Measurements from ENCODE around the gene SLAMF1. TPM values are rescaled to one million over a fixed set of nuclear protein-coding genes. Genes with fewer than 3 reads are reported as not detected.

Gene SLAMF1
- total RNA-seq, 2 donors from 2014 or later: not detected

DNA sequence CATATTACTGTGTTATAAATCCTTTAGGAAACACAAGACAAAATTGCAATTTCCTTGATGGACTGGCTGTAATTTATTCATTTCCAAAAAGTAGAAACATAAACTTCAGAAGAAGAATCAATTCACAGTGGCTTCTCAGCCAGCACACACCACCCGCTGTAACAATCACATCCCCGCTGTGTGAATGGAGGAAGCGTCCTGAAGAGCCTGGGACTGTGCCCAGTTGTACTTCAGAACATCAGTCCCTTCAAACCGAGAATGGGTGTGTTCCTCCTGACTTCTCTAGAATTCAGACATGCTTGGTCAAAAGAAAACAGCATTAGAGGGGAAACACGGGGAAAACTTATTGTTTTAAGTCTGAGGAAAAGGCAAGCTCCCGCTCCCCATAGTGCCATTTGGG is 38.8 kb downstream of the SLAMF1 start:
- no peaks in the 10 kb centered on the region for H3K27me3 ChIP-seq
- ATAC-seq (no peak), DNase-seq (no peak)
- no peak overlapping the region for H3K27ac ChIP-seq
- no peaks in the 10 kb centered on the region for H3K4me1 ChIP-seq
- TF ChIP-seq, protein P1, sequence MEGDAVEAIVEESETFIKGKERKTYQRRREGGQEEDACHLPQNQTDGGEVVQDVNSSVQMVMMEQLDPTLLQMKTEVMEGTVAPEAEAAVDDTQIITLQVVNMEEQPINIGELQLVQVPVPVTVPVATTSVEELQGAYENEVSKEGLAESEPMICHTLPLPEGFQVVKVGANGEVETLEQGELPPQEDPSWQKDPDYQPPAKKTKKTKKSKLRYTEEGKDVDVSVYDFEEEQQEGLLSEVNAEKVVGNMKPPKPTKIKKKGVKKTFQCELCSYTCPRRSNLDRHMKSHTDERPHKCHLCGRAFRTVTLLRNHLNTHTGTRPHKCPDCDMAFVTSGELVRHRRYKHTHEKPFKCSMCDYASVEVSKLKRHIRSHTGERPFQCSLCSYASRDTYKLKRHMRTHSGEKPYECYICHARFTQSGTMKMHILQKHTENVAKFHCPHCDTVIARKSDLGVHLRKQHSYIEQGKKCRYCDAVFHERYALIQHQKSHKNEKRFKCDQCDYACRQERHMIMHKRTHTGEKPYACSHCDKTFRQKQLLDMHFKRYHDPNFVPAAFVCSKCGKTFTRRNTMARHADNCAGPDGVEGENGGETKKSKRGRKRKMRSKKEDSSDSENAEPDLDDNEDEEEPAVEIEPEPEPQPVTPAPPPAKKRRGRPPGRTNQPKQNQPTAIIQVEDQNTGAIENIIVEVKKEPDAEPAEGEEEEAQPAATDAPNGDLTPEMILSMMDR (IDR thresholded peaks at IDR 0.05): no peak
- TF ChIP-seq POLR2A (IDR thresholded peaks at IDR 0.05): no peak
- WGBS, 2 donors: 70 to 74% methylated on average over 6 of the region's 6 CpGs
- H3K9me3 ChIP-seq: no peaks in the 10 kb centered on the region
- intact Hi-C loops (cut with DNase I): loop anchor here (5.0 kb wide), 1 partner anchor 181 kb away; no protein-coding TSS in a partner anchor
- no peak overlapping the region for H3K4me3 ChIP-seq
- H3K36me3 ChIP-seq (replicated peaks in 1 of 2; ENCODE audit: insufficient read depth in 1 of 2, low read depth in 2 of 2): no peaks in the 10 kb centered on the region

DNA sequence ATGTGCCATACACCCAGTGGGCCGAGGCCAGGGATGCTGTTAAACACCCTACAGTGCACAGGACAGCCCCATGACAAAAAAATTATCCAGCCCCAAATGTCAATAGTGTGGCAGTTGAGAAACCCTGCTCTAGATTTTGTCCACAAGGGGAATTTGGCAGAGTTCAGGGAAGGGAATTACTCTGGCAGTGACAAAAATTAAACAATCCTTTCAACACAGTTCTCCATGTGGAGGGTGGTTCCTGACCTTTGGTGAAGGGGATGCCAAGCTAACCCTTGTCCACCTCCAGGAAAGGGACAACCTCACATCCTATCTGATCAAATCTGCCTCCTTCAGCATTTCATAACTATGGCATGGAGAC is 39.2 kb downstream of the SLAMF1 start:
- no peaks in the 10 kb centered on the region for H3K36me3 ChIP-seq (replicated peaks in 1 of 2; ENCODE audit: insufficient read depth in 1 of 2, low read depth in 2 of 2)
- no peaks in the 10 kb centered on the region for H3K9me3 ChIP-seq
- intact Hi-C loops (cut with DNase I): loop anchor here (5.0 kb wide), 1 partner anchor 180 kb away; no protein-coding TSS in a partner anchor
- no peak overlapping the region for H3K4me3 ChIP-seq
- H3K27me3 ChIP-seq: no peaks in the 10 kb centered on the region
- no peak overlapping the region for H3K27ac ChIP-seq
- no peak for ATAC-seq
- WGBS, 2 donors: 76 to 100% methylated on average over 1 of the region's 1 CpG
- no peaks in the 10 kb centered on the region for H3K4me1 ChIP-seq
- no peak for TF ChIP-seq POLR2A (IDR thresholded peaks at IDR 0.05)
- TF ChIP-seq, protein P1 (IDR thresholded peaks at IDR 0.05): no peak
- no peak for DNase-seq

DNA sequence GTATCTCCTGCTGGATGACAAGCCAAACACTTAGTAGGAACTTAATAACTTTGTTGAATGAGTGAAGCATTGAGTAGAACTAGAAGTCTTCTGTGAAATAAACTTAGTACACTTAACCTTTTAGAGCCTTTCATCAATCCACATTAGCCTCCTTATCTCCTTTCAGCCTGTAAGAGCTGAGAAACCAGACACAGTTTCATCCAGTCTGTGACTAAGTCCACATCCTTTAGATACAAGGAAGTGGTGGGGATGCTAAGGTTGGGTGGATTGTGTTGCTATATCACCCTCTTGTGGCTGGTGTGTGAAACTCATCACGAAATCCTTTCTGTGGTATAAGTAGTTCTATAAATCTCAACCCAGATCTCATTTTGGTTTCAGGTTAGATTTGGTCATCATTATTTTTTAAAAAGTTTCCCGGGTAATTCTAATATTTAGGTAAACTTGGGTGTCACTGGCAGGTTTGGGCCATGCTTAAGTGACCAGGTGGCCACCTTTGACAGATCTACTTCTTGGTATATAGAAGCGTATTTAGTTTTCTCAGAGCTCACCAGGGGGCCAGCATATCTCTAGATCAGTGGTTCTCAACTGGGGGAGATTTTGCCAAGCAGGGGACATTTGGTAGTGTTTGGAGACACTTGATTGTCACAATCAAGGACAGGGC is 39.7 kb downstream of the SLAMF1 start:
- no peaks in the 10 kb centered on the region for H3K4me1 ChIP-seq
- H3K9me3 ChIP-seq: no peaks in the 10 kb centered on the region
- ATAC-seq (peak; percentile 94), DNase-seq (peak; percentile 60 to 76 (median 66))
- intact Hi-C loops (cut with DNase I): loop anchor here (5.0 kb wide), 1 partner anchor 180 kb away; no protein-coding TSS in a partner anchor
- H3K4me3 ChIP-seq: no peak overlapping the region
- WGBS, 2 donors: 33% methylated on average over 3 of the region's 3 CpGs
- H3K27ac ChIP-seq: no peak overlapping the region
- no peaks in the 10 kb centered on the region for H3K36me3 ChIP-seq (replicated peaks in 1 of 2; ENCODE audit: insufficient read depth in 1 of 2, low read depth in 2 of 2)
- no peaks in the 10 kb centered on the region for H3K27me3 ChIP-seq
- TF ChIP-seq, protein P1 (IDR thresholded peaks at IDR 0.05): peak; percentile 52 to 94 (median 90)
- TF ChIP-seq POLR2A (IDR thresholded peaks at IDR 0.05): no peak

DNA sequence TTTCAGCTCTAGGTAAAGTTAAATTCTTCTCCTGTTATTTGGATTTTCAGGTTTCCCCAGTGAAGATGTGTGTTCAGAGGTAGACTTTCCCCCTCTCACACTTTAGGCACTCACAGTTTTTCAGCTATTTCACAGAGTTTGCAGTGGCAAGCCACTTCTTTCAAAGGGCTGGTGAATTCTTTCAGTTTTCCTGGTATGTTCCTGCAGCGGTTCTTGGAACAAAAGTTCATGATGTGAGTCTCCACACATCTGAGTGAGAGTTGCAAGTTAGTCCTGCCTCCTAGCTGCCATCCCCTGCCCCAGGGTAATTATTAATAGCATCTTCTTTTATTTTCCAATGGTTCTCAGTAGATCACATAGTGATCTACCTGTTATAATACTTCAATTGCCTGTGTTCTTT is 40.2 kb downstream of the SLAMF1 start:
- Histone ChIP-seq H3K27ac (no peak overlapping the region), H3K36me3 (replicated peaks in 1 of 2; ENCODE audit: insufficient read depth in 1 of 2, low read depth in 2 of 2) (no peaks in the 10 kb centered on the region), H3K27me3 (no peaks in the 10 kb centered on the region), H3K4me1 (no peaks in the 10 kb centered on the region), H3K9me3 (no peaks in the 10 kb centered on the region), H3K4me3 (no peak overlapping the region)
- WGBS, 2 donors: 24 to 27% methylated on average over 1 of the region's 1 CpG
- DNase-seq (no peak), ATAC-seq (no peak)
- no peak for TF ChIP-seq POLR2A (IDR thresholded peaks at IDR 0.05)
- TF ChIP-seq, protein P1 (IDR thresholded peaks at IDR 0.05): no peak
- intact Hi-C loops (cut with DNase I): loop anchor here (5.0 kb wide), 1 partner anchor 179 kb away; no protein-coding TSS in a partner anchor

Measured in body of pancreas (tissue), 4 donors.